Measurements from ENCODE around the gene CLDN4.

CLDN4 gene

GRCh38 chr7:73876973-73877372 lies 46.2 kb downstream of the CLDN4 start:
- no peak for DNase-seq

DNA sequence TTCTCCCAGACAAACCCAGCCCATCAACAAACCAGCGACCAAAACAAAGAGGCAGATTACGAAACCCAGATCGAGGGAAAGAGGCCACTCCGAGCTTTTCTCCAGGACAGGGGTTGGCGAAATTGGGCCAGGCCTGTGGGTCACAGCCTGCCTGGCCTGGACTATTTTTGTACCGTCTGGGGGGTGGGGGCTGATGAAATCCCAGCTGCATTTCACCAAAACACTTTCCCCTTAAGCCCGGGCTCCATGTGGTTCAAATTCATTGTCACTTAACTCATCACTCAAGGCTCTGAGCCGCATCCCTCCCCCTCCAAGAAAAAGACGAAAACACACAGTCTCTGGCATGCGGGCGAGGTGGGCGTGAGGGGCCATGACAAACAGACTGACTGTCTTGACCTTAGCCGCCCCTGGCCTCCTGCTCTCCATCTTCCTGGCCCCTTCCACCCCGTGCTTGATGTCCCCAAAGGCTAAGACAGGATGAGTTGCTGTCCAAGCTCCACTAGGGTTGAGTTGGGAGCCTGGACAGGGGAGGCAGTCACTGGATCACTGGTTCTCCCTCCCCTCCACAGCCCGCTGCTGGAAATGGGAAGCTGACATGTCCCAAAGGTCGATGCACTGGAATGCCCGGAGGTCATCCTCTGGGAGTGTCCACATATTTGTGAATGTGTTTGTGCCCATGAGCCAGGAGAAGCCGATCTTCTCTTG lies 49.3 kb downstream of the CLDN4 start:
- DNase-seq: peak; percentile 74

GRCh38 chr7:73880755-73881328 lies 50.0 kb downstream of the CLDN4 start:
- no peak for DNase-seq

DNA sequence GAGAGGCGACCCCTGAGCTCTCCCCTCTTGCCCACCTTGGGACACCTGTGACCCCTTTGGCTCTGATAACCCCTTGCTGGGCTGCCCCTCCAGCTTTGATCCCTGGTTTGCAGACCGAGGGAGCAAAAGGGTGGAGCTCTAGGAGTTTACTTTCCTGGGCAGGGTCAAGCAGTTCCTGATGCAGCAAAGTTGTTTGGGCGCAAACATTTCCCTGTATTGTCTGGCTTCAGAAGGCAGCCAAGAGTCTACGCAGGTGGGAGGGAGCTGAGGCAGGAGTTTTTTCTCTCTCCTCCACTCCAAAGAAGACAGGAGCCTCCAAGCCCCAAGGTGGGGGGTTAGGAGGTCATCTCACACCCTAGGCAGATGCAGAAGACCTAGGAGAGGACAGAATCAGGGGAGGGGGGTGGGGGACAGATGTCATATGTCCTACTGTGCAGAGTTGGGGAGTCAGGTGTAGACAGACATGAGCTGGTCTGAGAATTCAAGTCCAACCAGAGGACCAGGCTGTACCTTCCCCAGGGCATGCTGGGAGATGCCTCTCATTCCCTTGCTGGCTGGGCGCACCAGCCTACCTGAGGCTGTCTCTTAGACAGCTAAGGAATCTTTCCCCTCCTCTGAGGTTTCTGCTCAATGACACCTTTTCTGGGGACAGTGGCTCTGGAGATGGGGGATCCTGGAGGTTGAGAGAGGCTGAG lies 50.7 kb downstream of the CLDN4 start:
- DNase-seq: no peak

DNA sequence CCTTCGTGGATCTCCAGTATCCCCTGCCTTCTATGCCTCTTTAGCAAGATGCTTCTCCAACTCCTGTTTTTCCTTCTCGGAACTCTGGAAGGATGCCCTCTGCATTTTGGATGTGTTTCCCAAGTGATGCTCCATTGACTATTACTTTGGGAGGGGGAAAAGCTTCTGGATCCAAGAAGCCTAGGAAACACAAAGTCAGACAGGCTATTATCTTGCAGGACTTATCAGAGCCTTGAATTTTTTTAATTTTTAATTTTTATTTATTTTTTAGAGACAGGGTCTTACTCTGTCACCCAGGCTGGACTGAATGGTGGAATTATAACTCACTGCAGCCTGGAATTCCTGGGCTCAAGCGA lies 51.2 kb downstream of the CLDN4 start:
- no peak for DNase-seq
